DMS114 treated with DMSO at 0.1 percent for 48 hours (cell line): ENCODE measurements around the gene OR2S2.
"Not testable (repeated sequence)": the region's sequence is repeated elsewhere in the genome, so short reads cannot be mapped to it uniquely, and the experiment has no call there.

Experiments
- DNase-seq: peaks from one replicate; lab custom pipeline; 2025; ENCODE audit not compliant: unreplicated experiment; lab: John Stamatoyannopoulos, UW

The OR2S2 gene

DNA sequence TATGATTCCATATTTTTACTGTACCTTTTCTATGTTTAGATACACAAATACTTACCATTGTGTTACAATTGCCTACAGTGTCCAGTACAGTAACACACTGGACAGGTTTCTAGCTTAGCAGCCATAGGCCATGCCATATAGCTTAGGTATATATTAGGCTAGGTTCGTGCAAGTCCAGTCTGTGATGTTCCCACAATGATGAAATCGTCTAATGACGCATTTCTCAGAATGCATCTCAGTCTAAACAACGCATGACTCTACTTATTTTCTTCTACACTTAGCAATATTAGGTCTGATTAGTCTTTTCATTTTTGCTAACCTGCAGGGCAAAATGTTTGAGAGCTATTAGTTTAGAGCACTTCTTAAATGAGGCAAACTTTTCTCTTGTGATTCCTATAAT is 22.7 kb downstream of the OR2S2 start:
- no peak for DNase-seq

DNA sequence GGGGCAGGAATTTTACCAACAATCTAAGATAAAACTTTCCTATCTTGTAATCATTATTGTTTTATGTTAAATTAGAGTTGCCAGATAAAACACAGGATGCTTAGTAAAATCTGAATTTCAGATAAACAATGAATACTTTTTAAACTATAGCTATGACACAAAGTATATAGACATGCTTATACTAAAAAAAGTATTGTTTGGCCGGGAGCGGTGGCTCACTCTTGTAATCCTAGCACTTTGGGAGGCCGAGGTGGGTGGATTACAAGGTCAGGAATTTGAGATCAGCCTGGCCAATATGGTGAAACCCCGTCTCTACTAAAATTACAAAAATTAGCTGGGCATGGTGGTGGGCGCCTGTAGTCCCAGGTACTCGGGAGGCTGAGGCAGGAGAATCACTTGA is 23.9 kb downstream of the OR2S2 start:
- DNase-seq = not testable (repeated sequence)

DNA sequence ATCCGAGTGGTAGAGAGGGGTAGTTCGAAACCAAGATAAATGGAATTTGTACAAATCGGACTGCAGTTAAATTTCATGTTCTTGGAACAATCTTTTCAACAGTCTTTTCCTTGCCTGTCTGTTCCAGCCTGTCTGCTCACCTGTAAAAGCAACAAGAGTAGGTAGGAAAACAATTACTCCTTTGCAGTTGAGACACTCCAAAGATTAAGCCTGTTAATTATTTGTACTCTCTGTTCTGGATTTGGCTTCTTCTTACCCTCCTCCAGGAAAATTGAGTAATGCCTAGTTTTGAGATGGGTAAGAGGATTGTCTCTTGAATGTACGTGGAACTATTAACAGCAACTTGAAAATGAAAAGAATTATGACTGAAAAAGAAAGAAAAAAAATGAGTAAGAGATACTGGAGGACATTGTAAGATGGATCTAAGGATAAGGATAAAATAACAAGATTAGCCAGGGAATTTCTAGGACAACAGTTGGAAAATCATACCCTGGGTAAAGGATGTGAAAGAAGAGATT is 24.3 kb downstream of the OR2S2 start:
- DNase-seq = no peak

DNA sequence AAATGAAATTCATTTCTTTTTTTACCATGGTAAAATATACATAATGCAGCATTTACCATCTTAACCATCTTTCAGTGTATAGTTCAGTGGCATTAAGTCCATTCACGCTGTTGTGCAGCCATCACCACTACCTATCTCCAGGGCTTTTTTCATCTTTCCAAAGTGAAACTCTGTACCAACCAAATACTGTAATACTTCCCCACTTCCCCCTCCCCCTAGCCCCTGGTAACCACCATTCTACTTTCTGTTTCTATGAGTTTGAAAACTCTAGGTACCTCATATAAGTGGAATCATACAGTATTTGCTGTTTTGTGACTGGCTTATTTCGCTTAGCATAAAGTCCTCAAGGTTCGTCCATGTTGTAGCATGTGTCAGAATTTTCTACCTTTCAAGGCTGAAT is 25.2 kb downstream of the OR2S2 start:
- no peak for DNase-seq

DNA sequence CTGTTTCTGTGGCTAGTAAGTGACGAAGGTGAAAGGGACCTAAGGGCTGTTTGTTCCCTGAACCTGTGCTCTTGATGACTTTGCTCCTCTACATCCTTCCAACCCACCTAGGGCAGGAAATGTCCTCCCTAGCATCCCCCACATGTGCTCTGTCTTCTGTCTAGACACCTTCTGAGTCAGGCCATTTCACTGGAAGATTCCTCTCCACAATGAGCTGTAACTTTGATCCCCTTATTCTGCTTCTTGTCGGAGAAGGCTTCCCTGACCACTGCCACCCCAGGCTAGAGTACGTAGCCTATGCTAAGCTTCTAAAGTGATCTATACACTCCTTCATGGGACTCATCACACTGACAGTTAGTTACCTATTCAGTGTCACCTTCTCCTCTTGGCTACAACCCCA is 27.0 kb downstream of the OR2S2 start:
- DNase-seq = no peak

DNA sequence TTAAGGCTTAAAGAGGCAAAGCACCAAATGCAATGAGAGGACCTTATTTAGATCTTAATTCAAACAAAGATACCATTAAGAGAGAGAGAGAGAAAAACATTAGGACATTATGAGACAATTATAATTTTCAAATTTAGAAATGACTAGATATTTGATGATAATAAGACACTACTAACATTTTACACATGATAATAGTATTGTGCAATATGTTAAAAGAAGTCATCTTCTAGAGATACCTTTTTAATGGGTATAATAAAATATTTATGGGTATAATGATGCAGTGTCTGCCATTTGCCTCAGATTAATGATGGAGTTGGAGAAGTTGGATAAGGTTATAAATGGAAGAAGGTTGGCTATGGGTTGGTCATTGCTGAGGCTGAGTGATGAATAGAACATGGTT is 27.4 kb downstream of the OR2S2 start:
- no peak for DNase-seq

DNA sequence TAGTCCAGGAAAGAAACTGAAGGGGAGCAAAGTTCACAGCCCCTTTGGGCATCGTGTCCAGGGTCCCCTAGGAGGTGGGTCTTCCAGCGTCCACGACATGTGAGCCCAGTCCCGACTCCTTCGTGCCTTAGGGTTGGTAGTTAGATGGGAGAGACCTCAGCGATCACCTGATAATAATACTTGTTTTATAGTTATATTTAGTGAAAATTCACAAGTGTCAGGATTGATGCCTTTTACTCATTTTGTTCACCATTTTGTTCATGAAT is 28.6 kb downstream of the OR2S2 start:
- DNase-seq = no peak

- no peak for DNase-seq
These were observed 29.1 kb downstream of the OR2S2 start for GRCh38 chr9:35928591-35929452.

DNA sequence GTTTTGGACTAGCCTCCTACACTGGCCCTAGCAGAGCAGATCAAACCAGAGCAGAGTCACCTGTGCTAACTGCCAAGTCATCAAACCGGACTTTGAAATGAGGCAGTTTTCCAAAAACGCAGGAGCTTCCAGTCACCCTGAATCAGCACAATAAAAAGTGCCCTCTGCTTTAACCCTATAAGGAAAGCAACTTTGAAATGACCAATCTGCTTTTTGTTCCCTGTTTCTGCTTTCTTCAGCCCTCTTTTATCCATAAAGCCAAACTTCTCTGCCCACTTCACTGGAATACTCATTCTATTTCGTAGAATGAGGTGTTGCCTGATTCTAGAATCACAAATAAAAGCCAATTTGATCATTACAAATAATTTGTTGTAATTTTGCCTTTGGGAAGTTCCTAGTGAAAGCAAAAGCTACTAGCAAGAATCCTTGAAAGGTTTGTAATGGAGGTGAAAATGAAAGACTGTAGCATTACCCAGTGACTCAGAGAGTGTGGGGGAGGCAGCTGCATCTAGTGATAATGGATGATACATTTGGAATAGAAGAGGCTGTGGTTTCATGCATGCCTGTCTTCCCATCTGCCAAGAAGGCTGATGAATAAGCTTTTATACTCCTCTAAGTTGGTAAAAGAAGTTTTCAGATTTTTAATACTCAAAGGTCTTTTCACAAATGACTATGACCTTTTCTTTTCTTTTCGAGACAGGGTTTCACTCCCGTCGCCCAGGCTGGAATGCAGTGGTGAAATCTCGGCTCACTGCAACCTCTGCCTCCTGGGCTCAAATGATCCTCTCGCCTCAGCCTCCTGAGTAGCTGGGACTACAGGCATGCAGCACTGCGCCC is 33.8 kb downstream of the OR2S2 start:
- no peak for DNase-seq

DNA sequence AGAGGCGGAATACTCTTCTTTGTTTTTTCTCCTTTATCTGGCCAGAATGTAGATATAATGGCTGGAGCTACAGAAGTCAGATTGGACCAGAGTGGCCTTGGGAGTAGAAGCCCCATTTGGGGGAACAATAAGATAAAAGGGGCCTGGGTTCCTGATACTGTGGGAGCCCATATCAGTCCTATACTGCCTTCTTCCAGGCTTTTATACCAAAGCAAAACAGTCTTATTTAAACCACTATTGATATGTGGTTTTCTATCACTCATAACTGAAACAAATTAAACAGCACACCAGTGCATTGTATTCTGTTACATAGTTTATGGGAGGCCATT is 34.4 kb downstream of the OR2S2 start:
- no peak for DNase-seq

- no peak for DNase-seq
These were observed 37.8 kb downstream of the OR2S2 start for GRCh38 chr9:35920051-35920620.

DNA sequence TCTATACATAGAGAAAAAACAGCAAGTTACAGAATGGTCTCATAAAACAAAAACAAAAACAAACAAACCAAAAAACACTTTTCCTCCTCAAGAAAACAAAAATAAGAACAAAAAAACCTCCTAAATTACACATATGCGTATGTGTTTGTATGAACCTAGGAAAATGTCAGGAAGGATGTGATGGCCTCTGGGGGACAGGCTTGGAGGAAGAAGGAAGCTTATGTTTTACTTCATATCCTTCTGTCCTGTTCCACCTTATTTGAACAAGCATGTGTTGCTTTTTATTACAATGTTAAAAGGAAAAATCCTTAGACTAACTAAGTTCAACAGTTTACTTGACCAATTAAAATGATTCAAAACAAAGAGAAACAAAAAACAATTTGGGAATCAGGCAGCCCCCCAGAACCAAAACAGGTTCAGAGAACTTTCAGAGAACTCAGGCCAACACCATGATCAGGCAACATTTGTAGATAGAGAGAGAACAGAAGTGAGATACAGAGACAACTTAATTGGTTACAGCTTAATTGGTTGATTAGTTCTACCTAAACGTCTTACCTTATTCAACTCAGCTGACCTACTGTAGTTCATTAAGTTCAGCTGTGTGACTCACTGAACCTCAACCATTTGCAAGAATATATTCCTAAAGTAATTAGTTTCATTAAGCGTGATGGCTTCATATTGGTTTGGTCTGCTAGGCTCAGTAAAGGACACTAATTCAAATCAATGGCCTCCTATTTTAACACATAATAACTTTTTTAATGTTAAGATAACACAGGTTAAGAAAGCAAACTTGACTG is 38.5 kb downstream of the OR2S2 start:
- no peak for DNase-seq

GRCh38 chr9:35918780-35919179 is 39.2 kb downstream of the OR2S2 start:
- DNase-seq = no peak

DNA sequence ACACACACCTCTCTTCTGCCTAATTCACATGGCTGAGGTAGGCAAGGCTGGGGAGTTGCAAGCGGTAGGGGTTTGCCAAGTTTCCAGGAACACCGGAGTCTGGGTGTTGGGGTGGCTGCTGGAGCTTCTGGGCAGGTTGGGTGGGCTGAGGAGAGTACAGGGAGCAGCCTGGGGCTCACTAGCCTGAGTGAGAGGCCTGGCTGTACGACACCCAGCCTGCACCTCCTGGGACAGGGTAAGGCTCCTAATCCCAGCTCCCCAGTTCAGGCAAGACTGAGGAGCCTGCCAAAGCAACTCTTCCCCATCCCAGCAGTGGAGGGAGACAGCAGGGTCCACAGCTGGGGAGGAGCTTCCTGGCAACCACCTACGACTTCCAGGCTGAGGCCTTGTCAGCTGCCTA is 40.7 kb downstream of the OR2S2 start:
- no peak for DNase-seq

DNA sequence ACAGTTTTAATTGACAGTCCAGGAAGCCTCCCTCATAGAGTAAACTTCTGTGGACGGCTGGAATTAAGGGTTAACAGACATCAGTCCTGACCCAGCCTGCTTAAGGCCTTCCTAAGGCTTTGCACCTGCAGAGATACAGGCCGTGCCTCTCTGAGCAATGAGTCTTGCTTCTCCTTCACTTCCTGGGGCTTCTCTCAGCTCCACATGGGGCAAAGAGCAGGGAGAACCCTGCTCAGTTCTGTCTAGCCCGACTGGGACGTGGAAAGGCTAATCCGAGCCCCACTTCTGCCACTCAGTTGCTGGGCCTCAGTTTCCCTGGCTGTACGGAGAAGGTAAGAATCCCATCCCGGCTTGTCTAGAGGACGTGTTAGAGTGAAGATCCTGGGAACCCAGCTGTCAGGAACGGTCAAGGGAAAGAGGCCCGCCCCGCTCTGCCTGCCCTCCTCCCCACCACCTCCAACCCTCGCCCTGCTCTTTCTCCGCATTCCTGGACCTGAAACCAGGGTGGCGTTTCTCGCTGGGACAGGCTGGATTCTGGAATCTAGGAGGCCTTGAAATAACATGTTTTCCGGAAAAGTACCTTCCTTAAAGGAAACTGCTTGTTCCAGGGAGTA is 42.2 kb downstream of the OR2S2 start:
- no peak for DNase-seq

DNA sequence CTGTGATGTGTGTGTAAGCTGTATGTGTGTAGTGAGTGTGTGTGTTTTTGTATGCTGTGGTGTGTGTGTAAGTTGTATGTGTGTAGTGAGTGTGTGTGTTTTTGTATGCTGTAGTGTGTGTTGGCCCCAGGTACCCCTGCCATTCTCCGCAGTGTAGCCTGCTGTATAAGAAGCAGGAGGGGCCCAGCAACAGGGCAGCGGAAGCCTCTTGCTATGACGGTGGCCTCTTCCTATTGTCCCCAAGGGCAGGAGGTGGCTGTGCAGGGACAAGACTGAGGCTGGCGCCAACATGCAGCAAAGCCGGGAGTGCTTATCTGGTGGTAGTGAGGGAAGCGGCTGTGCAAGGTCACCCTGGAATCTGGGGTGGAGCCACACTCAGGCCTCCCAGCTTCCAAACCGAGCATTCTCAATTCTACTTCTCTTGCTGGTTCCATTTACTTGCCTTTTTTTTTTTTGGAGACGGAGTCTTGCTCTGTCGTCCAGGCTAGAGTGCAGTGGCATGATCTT is 43.6 kb downstream of the OR2S2 start:
- DNase-seq = no peak

DNA sequence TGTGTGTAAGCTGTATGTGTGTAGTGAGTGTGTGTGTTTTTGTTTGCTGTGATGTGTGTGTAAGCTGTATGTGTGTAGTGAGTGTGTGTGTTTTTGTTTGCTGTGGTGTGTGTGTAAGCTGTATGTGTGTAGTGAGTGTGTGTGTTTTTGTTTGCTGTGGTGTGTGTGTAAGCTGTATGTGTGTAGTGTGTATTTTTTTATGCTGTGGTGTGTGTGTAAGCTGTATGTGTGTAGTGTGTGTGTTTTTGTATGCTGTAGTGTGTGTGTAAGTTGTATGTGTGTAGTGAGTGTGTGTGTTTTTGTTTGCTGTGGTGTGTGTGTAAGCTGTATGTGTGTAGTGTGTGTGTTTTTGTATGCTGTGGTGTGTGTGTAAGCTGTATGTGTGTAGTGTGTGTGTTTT is 44.5 kb downstream of the OR2S2 start:
- DNase-seq = not testable (repeated sequence)

GRCh38 chr9:35912791-35913400 is 45.1 kb downstream of the OR2S2 start:
- DNase-seq = no peak

- no peak for DNase-seq
These were observed 46.3 kb downstream of the OR2S2 start for GRCh38 chr9:35911690-35912089.
